ENCODE measurements around the gene PRKCD.

GRCh38 chr3:53163444-53164387, 2.7 kb downstream of the PRKCD start:
- TF ChIP-seq POLR2A (IDR thresholded peaks at IDR 0.05) (no peak), CTCF (IDR thresholded peaks at IDR 0.05) (no peak)
